Mesendoderm (in vitro differentiated cells): Measurements from ENCODE around the gene C6orf62.

ENCODE experiments used
- DNase-seq: peaks from one replicate; pipeline ENCODE4 v3.0.0; 2013
- H2AK5ac ChIP-seq: 2 replicates; pipeline ENCODE4 v1.6.1; 2013; ENCODE audit warnings: low read length, inconsistent platforms
- H2BK120ac ChIP-seq: 2 replicates; pipeline ENCODE4 v1.6.1; 2013; ENCODE audit warnings: low read depth, mild to moderate bottlenecking, low read length, moderate library complexity, mixed read lengths
- H2BK15ac ChIP-seq: replicated peaks from 2 replicates; pipeline ENCODE4 v1.6.1; 2013; ENCODE audit warnings: low read depth, mild to moderate bottlenecking, moderate library complexity
- H2BK5ac ChIP-seq: 2 replicates; pipeline ENCODE4 v1.6.1; 2013; ENCODE audit warnings: low read length, inconsistent platforms
- H3K18ac ChIP-seq: 2 replicates; pipeline ENCODE4 v1.6.1; 2013; ENCODE audit warnings: mild to moderate bottlenecking, low read length, mixed read lengths
- H3K23ac ChIP-seq: one replicate; pipeline ENCODE4 v1.6.1; 2013; ENCODE audit warnings: low read length
- H3K27ac ChIP-seq: 2 replicates; pipeline ENCODE4 v1.5.1; 2013; ENCODE audit warnings: low read depth, mild to moderate bottlenecking, inconsistent platforms, low read length, moderate library complexity
- H3K27me3 ChIP-seq: 2 replicates; pipeline ENCODE4 v1.6.1; 2013; ENCODE audit warnings: low read length, control low read depth, mild to moderate bottlenecking, inconsistent platforms; ENCODE audit not compliant: insufficient read depth, poor library complexity
- H3K36me3 ChIP-seq: 2 replicates; pipeline ENCODE4 v1.6.1; 2013; ENCODE audit warnings: low read length, inconsistent platforms; ENCODE audit not compliant: control insufficient read depth, insufficient read depth
- H3K4ac ChIP-seq: one replicate; pipeline ENCODE4 v1.6.1; 2013; ENCODE audit warnings: low read depth, mild to moderate bottlenecking, low read length, moderate library complexity
- H3K4me1 ChIP-seq: 2 replicates; pipeline ENCODE4 v1.6.1; 2013; ENCODE audit warnings: low read depth, low read length, inconsistent platforms; ENCODE audit not compliant: control insufficient read depth
- H3K4me2 ChIP-seq: 2 replicates; pipeline ENCODE4 v1.6.1; 2013; ENCODE audit warnings: low read length
- H3K4me3 ChIP-seq: 2 replicates; pipeline ENCODE4 v1.5.1; 2013; ENCODE audit warnings: mild to moderate bottlenecking, low read length
- H3K56ac ChIP-seq: one replicate; pipeline ENCODE4 v1.6.1; 2013; ENCODE audit warnings: low read length
- H3K79me1 ChIP-seq: 2 replicates; pipeline ENCODE4 v1.6.1; 2013; ENCODE audit warnings: low read length, inconsistent platforms
- H3K79me2 ChIP-seq: 2 replicates; pipeline ENCODE4 v1.6.1; 2013; ENCODE audit warnings: mild to moderate bottlenecking, low read length; ENCODE audit not compliant: control insufficient read depth, insufficient read depth
- H3K9ac ChIP-seq: 2 replicates; pipeline ENCODE4 v1.6.1; 2013; ENCODE audit warnings: low read length, inconsistent platforms
- H4K5ac ChIP-seq: one replicate; pipeline ENCODE4 v1.6.1; 2013; ENCODE audit warnings: low read length
- H4K8ac ChIP-seq: one replicate; pipeline ENCODE4 v1.6.1; 2013; ENCODE audit warnings: low read depth, mild to moderate bottlenecking, control low read depth, low read length, moderate library complexity
- WGBS: extraction: QIAGEN DNeasy Blood & Tissue Kit; methylation state at CpG from one replicate; pipeline ENCODE4 v1.1.7; 2013; ENCODE audit warnings: low lambda C conversion rate, missing lambda C conversion rate; ENCODE audit not compliant: insufficient coverage; ENCODE audit errors: extremely low coverage; 5-methylcytosine and 5-hydroxymethylcytosine counted together

Gene C6orf62

GRCh38 chr6:24667378-24667803 lies 51.6 kb downstream of the C6orf62 start:
- H4K8ac ChIP-seq = no peak overlapping the region
- no peak overlapping the region for H3K4ac ChIP-seq
- no peaks in the 10 kb centered on the region for H3K4me1 ChIP-seq
- peak overlapping the region; percentile 75 for H3K18ac ChIP-seq
- H2BK120ac ChIP-seq = no peak overlapping the region
- H3K56ac ChIP-seq = peak overlapping the region; percentile 93
- peak overlapping the region; percentile 90 for H3K9ac ChIP-seq
- peaks cover 4% of the 10 kb centered on the region for H3K79me1 ChIP-seq
- H2BK15ac ChIP-seq = no peak overlapping the region
- no peaks in the 10 kb centered on the region for H3K27me3 ChIP-seq
- peaks cover under 1% of the 10 kb centered on the region for H3K36me3 ChIP-seq
- peaks cover 15% of the 10 kb centered on the region for H3K79me2 ChIP-seq
- H3K4me2 ChIP-seq = peak overlapping the region; percentile 68
- H2AK5ac ChIP-seq = no peak overlapping the region
- H3K23ac ChIP-seq = no peak overlapping the region
- peak overlapping the region; percentile 72 for H4K5ac ChIP-seq
- peak overlapping the region; percentile 85 for H2BK5ac ChIP-seq
- WGBS = no CpG with 5 or more reads among the region's 9 CpGs
- peak; percentile 22 for DNase-seq
- H3K27ac ChIP-seq = peak overlapping the region; percentile 90
- H3K4me3 ChIP-seq = peak overlapping the region; percentile 75

DNA sequence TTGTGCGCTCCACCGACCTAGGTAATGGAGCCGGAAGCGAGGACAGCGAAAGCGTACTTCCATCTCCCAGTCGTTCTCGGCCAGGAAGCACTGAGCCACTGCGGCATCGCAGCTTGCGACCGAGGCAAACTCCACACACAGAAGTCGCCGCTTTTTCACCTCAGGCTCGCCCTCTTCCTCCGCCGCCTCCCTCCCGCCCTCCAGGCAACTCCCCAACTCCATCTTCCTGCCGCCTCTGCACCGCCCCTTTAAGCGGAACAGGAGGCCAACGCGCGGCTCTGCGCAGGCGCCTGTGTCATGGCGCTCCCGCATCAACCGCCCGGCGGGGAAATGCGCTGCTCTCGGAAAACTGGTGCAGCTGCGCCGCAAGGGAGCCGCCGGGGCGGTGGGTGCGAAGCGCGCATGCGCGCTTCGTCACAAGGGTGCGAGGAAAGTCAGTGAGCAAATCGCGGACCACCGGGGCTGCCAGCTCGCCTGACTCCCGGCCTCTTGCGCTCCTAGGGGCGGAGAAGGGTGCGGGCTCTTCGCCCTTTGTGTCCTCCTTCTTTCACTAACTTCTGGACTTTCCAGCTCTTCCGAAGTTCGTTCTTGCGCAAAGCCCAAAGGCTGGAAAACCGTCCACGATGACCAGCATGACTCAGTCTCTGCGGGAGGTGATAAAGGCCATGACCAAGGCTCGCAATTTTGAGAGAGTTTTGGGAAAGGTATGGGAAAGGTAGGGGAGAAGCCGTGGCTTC lies 52.1 kb downstream of the C6orf62 start, which contains the start of the genes ACOT13 and TDP2:
Gene ACOT13 (plus strand): TSS at position 437 of the 737 bp plus-strand sequence. CDS start 187 bp downstream, at position 624.
Gene TDP2 (minus strand): TSS at position 259 of the 737 bp plus-strand sequence. CDS start 37 bp downstream, at position 222.
- no CpG with 5 or more reads among the region's 62 CpGs for WGBS
- no peak within 1 kb of the TSS for H4K8ac ChIP-seq
- peak within 1 kb of the TSS; percentile 85 for H2BK5ac ChIP-seq
- H2AK5ac ChIP-seq = no peak within 1 kb of the TSS
- peak within 1 kb of the TSS; percentile 90 for H3K27ac ChIP-seq
- peak within 1 kb of the TSS; percentile 75 for H3K18ac ChIP-seq
- peak within 1 kb of the TSS; percentile 90 for H3K9ac ChIP-seq
- no peak within 1 kb of the TSS for H2BK15ac ChIP-seq
- H3K23ac ChIP-seq = peak within 1 kb of the TSS; percentile 76
- H3K36me3 ChIP-seq = peaks cover 2% of the 10 kb centered on the region
- peak within 1 kb of the TSS; percentile 72 for H4K5ac ChIP-seq
- peak within 1 kb of the TSS; percentile 68 for H3K4me2 ChIP-seq
- peak within 1 kb of the TSS; percentile 61 for H3K4ac ChIP-seq
- H3K4me1 ChIP-seq = no peaks in the 10 kb centered on the region
- peak within 1 kb of the TSS; percentile 87 for H3K4me3 ChIP-seq
- no peaks in the 10 kb centered on the region for H3K27me3 ChIP-seq
- peaks cover 15% of the 10 kb centered on the region for H3K79me2 ChIP-seq
- DNase-seq = peak; percentile 99
- H2BK120ac ChIP-seq = no peak within 1 kb of the TSS
- H3K56ac ChIP-seq = peak within 1 kb of the TSS; percentile 97
- H3K79me1 ChIP-seq = peaks cover 4% of the 10 kb centered on the region

DNA sequence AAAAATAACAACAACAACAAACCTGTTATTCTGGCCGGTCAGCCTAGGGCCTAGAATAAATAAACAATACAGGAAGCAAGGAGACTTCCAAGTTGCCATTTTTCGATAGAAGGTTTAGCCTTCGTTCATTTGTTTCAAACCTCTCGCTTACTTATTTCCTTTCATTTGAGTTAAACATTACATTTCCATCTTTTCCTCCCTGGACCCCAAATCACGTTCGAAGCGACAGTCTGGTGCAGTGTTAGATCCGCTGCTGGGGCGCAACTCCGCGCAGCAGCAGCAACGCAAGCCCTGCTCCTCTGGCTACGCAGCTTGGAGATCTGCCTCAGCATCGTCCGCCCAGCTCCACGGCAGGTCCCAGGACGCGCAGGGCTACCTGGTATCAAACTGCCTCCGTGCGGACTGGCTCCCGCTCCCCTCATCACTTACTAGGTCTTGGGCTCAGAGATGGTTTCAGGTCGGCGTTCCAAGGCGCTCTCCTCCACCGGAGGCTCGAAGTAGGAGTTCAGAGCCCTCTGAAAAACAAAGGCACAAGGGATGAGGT lies 52.8 kb downstream of the C6orf62 start:
- DNase-seq = no peak
- H3K4me1 ChIP-seq = no peaks in the 10 kb centered on the region
- H3K9ac ChIP-seq = peak overlapping the region; percentile 89
- no peaks in the 10 kb centered on the region for H3K27me3 ChIP-seq
- H4K8ac ChIP-seq = no peak overlapping the region
- peaks cover 15% of the 10 kb centered on the region for H3K79me2 ChIP-seq
- H3K56ac ChIP-seq = peak overlapping the region; percentile 97
- H2BK15ac ChIP-seq = no peak overlapping the region
- H3K79me1 ChIP-seq = peaks cover 4% of the 10 kb centered on the region
- H3K18ac ChIP-seq = peak overlapping the region; percentile 15
- H3K4ac ChIP-seq = peak overlapping the region; percentile 61
- H3K4me2 ChIP-seq = peak overlapping the region; percentile 41
- H3K4me3 ChIP-seq = peak overlapping the region; percentile 87
- no peak overlapping the region for H4K5ac ChIP-seq
- H3K36me3 ChIP-seq = peaks cover 2% of the 10 kb centered on the region
- no peak overlapping the region for H2BK120ac ChIP-seq
- peak overlapping the region; percentile 76 for H3K23ac ChIP-seq
- peak overlapping the region; percentile 85 for H3K27ac ChIP-seq
- no CpG with 5 or more reads among the region's 26 CpGs for WGBS
- H2AK5ac ChIP-seq = no peak overlapping the region
- peak overlapping the region; percentile 81 for H2BK5ac ChIP-seq

DNA sequence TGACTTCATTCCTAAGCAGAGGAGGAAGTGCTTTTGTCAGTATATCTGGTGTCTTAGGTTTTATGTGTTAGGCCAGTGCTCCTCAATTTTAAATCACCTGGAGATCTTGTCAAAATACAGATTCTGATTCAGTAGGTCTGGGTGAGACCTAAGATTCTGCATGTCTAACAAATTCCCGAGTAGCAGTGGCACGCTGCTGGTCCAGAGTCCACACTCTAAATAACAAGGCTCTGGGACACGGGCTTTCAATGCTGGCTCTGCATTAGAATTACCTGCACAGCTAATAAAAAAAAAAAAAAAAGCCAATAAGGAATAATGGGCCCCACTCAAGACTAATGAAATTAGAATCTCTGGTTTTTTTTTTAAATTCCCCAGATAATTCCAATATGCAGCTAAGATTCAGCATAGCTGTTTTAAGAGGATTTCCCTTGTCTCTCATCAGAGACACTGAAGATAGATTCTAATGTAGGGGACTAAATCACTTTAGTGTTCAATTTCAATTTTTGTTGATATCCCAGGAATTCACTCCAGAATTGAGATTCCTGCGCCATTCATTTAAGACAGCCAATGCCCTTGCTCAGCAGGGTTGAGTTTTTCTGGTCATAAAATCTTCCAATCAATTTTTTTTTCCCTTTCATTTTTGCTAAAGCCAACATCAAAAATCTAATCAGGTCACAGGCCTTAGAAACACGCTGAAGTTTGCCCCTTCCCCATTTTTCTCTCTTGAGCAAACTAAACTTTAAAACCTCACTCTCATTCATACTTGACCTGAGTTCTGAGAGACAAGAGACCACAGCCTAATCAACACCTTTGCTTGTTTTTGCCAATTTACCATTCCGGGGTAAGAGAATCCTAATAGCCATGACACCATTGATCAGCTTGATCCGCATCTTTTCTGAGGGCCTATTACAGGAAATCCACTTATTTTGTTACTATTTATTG lies 54.6 kb downstream of the C6orf62 start:
- H3K4me3 ChIP-seq = no peak overlapping the region
- peaks cover 4% of the 10 kb centered on the region for H3K79me1 ChIP-seq
- peaks cover 2% of the 10 kb centered on the region for H3K36me3 ChIP-seq

DNA sequence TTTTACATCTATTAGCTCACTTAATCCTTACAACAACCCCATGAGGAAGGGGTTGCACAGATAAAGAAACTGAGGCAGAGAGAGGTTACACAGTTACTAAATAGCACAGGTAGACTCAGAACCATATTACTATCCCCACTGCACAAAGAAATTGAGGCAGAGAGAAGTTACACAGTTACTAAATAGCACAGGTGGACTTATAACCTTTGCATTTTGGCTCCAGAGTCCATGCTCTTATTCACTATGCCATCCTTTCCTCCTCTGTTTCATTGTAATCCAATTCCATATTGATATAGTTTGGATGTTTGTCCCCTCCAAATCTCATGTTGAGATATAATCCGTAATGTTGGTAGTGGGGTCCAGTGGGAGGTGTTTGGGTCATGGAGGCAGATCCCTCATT lies 55.8 kb downstream of the C6orf62 start:
- Histone ChIP-seq H3K23ac (no peak overlapping the region), H3K4ac (no peak overlapping the region), H2BK15ac (no peak overlapping the region), H4K5ac (no peak overlapping the region), H3K4me1 (no peaks in the 10 kb centered on the region), H3K18ac (no peak overlapping the region), H3K27ac (no peak overlapping the region), H3K4me2 (no peak overlapping the region), H3K79me2 (peaks cover 15% of the 10 kb centered on the region), H2BK120ac (no peak overlapping the region), H2BK5ac (no peak overlapping the region), H2AK5ac (no peak overlapping the region), H3K27me3 (no peaks in the 10 kb centered on the region), H3K9ac (no peak overlapping the region), H3K56ac (no peak overlapping the region), H3K79me1 (peaks cover 4% of the 10 kb centered on the region), H3K4me3 (no peak overlapping the region), H3K36me3 (peaks cover 2% of the 10 kb centered on the region), H4K8ac (no peak overlapping the region)
- no peak for DNase-seq
- WGBS = no CpG with 5 or more reads among the region's 1 CpG

More for the DNA sequence above, 54.6 kb downstream of the C6orf62 start:
- H3K27ac ChIP-seq = no peak overlapping the region
- no peak overlapping the region for H3K18ac ChIP-seq
- H3K4me1 ChIP-seq = no peaks in the 10 kb centered on the region
- no peak overlapping the region for H2BK120ac ChIP-seq
- DNase-seq = no peak
- H4K8ac ChIP-seq = no peak overlapping the region
- no peak overlapping the region for H3K4me2 ChIP-seq
- no CpG with 5 or more reads among the region's 7 CpGs for whole genome bisulfite sequencing
- no peak overlapping the region for H2AK5ac ChIP-seq
- no peak overlapping the region for H3K23ac ChIP-seq
- no peak overlapping the region for H4K5ac ChIP-seq
- H2BK5ac ChIP-seq = no peak overlapping the region
- H3K56ac ChIP-seq = no peak overlapping the region
- no peak overlapping the region for H2BK15ac ChIP-seq
- H3K4ac ChIP-seq = no peak overlapping the region
- no peaks in the 10 kb centered on the region for H3K27me3 ChIP-seq
- peaks cover 15% of the 10 kb centered on the region for H3K79me2 ChIP-seq
- H3K9ac ChIP-seq = no peak overlapping the region
